ENCODE data around the gene COX19.
"Not testable (repeated sequence)": the region's sequence is repeated elsewhere in the genome, so short reads cannot be mapped to it uniquely, and the experiment has no call there.

Gene COX19

GRCh38 chr7:1009747-1010146, 34.4 kb upstream of the COX19 start:
- DNase-seq, result no peak

GRCh38 chr7:1008733-1009363, 33.5 kb upstream of the COX19 start:
- no peak for DNase-seq

DNA sequence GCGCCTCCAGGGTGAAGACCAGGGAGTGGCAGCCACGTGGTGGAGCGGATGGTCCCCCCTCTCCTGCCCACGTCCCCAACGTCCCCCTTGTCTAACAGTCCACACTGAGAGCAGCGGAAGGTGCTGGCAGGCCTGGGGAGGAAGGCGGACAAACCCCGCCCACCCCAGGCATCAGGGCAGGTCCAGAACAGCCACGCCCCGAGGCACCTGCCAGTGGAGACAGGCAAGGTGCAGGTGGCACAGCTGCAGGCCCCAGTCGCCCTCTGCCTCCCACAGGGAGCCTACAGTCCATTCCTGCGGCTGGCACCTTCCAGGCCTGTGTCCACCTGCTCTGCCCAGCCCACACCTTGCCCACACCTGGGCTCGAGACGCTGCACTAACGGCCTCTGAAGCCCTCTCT, 32.6 kb upstream of the COX19 start:
- no peak for DNase-seq

DNA sequence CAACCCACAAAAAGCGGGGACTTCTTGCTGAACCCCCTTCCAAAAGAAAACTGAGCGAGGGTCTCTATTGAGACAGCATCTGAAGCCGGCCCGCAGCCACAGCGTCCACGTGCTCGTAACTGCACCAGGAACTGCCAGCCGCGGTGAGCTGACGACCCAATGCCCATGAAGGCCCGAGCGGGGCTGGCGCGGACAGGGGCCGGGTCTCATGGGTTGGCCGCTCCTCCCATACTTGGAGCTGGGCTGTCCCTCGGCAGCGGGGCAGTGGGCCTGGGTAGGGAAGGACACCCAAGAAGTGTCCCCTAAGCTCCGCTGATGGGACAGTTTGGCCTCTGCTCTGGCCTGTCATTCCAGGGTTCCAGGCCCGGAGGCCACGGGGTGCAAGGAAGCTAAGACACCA, 30.0 kb upstream of the COX19 start:
- no peak for DNase-seq

DNA sequence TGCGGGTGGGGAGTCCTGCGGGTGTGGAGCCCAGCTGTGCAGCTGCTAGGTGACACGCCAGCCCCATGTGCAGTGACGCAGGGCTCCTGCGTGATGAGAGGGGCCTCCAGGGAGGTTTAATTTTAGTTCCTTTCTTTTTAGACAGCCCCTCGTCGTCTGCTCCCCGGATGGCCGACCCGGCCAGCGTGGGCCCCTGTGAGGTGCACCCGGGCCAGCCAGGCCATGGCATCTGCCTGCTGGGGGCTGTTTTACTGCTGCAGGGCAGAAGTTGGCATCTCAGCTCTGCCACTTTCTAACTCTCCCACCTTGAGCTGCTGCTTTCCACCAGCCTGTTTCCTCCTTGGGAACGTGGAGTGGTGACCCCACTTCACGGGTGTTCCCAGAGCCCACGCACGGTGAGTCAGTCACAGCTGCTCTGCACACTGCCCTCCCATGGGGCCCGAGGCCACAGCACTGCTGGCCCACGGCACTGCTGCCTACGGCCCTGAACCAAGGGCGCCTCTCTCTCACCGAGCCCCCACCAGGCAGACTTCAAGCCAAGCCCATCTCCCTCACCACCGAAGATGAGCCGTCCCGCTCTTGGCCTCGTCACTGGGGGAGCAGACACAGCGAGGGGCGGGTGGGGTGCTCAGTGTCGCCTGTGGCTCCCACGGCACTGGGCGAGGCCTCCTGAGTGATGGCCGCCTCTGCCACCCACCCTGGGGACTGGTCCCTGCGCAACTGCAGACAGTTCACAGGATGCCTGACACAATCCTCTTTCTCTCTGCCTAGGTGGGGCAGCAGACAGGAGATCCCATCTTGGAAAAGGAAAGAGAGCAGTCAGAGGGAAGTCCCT, 28.9 kb upstream of the COX19 start:
- no peak for DNase-seq

GRCh38 chr7:1002445-1002844, 27.1 kb upstream of the COX19 start:
- not testable (repeated sequence) for DNase-seq

DNA sequence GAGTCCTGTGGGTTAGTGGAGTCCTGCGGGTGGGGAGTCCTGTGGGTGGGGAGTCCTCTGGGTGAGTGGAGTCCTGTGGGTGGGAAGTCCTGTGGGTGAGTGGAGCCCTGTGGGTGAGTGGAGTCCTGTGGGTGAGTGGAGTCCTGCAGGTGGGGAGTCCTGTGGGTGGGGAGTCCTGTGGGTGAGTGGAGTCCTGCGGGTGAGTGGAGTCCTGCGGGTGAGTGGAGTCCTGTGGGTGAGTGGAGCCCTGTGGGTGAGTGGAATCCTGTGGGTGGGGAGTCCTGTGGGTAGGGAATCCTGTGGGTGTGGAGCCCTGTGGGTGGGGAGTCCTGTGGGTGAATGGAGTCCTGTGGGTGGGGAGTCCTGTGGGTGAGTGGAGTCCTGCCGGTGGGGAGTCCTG, 26.7 kb upstream of the COX19 start:
- DNase-seq, result not testable (repeated sequence)

DNA sequence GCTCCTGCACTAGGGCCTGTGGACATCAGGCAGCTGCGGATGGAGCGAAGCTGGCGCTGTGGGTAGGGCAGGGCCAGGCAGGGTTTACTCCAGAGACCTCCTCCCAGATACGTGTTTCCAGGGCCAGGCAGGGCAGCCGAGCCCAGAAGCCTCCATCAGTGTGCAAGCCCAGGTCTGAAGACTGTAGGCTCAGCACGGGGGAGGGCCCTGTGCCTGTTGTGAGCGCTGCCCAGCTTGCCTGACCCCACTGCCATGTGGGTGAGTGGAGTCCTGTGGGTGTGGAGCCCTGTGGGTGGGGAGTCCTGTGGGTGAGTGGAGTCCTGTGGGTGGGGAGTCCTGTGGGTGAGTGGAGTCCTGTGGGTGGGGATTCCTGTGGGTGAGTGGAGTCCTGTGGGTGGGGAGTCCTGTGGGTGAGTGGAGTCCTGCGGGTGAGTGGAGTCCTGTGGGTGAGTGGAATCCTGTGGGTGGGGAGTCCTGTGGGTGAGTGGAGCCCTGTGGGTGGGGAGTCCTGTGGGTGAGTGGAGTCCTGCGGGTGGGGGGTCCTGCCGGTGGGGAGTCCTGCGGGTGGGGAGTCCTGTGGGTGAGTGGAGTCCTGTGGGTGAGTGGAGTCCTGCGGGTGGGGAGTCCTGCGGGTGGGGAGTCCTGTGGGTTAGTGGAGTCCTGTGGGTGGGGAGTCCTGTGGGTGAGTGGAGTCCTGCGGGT, 25.9 kb upstream of the COX19 start:
- not testable (repeated sequence) for DNase-seq

DNA sequence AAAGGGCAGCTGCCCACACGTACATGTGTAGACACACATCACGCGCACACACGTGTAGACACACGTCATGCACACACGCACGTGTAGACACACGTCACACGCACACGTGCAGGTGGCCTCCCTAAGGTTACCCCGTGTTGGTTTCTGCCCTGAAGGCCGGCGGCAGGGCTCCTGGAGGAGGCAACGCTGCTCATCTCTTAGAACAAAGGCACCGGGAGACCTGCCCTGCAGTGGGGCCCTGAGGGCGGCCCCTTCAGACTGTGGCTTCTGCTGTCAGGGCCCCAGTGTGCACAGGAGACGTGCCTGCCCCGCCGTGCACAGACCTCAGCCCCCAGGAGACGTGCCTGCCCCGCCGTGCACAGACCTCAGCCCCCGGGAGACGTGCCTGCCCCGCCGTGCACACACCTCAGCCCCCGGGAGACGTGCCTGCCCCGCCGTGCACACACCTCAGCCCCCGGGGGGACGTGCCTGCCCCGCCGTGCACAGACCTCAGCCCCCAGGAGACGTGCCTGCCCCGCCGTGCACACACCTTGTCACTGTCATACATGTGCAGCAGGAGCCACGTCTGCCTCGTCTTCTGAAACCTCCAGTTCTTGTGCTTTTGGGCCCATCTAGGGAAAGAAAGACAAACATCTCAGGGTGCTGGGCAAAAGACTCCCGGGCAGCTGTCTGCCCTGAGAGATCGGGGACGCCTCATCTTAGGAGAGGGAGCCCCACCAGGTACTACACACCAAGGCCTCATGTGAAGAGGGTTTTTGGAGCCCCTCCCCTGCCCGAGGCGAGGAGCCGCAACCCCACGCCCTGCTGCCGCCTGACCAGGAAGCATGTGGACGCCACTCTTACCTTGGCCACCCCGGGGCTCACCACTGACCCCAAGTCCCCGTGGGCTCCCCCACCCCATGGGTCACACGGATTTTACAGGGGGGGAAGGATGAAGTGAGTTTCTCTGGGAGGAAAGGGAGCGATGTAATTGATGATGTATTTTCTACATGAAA, 24.9 kb upstream of the COX19 start:
- DNase-seq, result no peak

DNA sequence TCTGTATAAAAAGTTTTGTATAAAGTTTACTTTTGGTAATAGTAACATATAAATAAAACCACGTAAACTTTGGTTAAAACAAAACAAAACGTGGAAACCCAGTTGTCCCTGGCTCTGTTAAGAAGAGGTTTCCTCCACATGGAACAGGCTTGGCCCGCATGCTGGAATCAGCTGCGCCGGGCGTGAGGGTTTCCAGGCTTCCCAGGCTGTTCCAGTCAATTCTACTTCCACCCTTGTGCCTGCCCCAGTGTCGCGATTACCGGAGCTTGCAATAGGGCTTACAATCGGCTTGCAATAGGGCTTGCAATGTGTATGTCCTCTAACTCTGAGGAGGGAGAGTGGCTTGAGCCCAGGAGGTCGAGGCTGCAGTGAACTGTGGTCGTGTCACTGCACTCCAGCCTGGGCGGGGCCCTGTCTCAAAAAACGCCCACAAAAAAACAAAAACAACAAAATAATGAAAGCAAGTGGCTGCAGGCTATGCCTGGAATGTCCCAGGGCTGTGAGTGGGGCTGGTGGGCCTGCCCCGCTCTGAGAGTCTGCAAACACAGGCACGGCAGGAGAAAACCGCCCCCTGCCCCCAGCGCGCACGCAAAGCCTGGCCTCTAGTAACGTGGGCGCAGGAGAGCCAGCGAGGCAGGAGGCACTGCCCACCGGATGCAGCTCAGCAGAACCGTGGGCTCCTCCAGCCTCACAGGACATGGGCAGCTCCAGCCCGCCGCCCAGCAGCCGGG, 24.0 kb upstream of the COX19 start:
- DNase-seq, result no peak

DNA sequence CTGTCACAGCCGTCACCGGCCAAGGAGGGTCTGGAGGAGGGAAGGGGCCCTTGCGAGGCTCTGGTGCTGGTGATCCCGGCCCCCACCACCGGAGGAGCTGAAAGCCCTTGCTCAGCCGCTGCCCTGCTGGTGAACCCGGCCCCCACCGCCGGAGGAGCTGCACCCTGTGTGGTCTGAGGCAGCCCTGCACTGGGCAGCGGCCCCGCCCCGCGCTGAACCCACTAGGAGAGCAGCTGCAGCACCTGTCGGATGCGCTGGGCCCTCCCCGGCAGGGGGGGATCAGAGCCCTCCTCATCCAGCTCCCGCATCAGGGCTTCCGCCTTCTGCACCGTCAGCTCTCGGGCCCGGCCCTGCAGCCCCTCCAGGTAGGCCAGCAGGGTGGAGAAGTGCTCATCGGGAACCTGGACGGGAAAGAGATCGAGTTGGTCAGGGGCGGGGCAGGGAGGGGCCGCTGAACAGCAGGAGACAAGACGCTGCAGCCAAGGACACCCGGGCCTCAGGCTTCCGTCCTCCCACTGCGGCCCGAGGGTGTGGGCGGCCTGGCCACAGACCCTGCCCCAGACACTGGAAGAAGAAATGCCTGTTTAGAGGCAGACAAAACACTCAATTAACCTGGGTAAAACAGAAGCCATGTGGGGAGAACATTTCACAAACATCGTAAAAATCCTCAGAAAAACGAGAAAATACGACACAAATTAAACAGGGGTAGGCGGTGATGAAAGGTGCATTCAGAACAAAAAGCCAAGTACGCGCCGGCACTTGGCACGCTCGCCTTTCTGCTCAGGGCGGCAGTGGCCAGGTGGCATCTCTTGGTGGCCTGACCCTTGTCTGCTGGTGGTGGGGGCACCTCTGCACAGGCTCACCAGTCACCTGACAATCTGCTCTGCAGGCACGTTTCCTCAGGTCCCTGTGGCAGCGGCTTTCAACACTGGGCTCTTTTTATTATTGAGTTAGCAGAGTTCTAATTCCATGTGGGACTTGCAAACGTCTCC, 22.4 kb upstream of the COX19 start:
- no peak for DNase-seq

GRCh38 chr7:996079-996872, 20.9 kb upstream of the COX19 start:
- peak; percentile 34 for DNase-seq

GRCh38 chr7:995571-995970, 20.2 kb upstream of the COX19 start:
- no peak for DNase-seq

GRCh38 chr7:994592-995308, 19.4 kb upstream of the COX19 start:
- no peak for DNase-seq

GRCh38 chr7:992709-993607, 17.6 kb upstream of the COX19 start:
- peak; percentile 92 for DNase-seq

DNA sequence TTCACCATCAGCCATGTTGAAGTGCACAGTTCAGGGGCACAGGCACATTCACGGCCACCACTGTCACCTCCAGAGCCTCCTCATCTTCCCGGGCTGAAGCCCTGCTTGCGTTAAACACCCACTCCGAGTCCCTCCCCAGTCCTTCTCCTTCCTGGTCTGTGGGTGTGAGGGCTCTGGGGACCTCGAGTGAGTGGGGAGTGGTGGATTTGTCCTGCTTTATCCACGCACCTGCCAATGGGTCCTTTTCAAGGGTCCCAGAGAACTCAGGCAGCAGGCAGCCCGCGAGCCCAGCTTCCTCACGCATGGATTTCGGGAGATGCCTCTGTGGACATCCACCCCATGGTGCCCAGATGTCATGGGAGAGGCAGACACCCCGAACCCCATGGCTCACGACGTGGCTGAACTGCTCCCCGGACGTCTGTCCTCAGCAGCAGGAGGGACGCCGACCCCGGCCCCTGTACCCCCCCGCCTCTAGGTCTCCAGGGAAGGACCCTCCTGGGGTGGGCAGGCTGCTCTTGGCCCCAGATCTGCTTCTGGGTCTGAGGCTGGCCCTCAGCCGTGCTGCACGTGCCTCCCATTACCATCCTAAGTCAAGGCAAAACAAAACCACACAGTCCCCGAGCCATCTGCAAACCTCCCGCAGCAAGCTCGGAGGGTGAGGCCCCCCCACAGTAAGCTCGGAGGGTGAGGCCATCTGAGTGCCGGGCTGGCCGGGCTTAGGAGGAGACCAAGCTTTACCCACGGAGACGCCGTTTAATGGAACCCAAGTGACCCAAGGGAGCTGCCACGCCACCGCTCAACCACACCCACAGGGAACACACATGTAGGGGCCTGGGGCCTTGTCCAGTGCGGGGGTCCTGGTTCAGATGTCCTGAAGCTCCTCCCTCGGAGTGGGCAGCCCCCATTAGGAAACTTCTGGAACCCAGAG, 16.6 kb upstream of the COX19 start:
- DNase-seq, result no peak
